OCI-LY3 (cell line): ENCODE results near the gene KCNMA1.

ENCODE experiments used
- H2AFZ ChIP-seq: fragments of 200-600, 300-600 bp; shearing (Covaris generic); 2 replicates; pipeline ENCODE4 v1.6.0; 2014; ENCODE audit warnings: antibody characterized with exemption, low read depth, low read length
- H3K27ac ChIP-seq: fragments of 200-600, 300-600 bp; sonication (generic); 2 replicates; pipeline ENCODE4 v1.5.1; 2014; ENCODE audit warnings: mild to moderate bottlenecking, low read length, moderate library complexity, mixed read lengths
- H3K27me3 ChIP-seq: fragments of 200-600, 300-600 bp; sonication (generic); 2 replicates; pipeline ENCODE4 v1.6.1; 2014; ENCODE audit warnings: low read depth, low read length, mixed read lengths
- H3K36me3 ChIP-seq: fragments of 200-600, 300-600 bp; sonication (generic); replicated peaks from 2 replicates; pipeline ENCODE3; 2014; ENCODE audit warnings: low read depth, low read length, mixed read lengths
- H3K4me1 ChIP-seq: fragments of 300-600, 200-600 bp; sonication (generic); 2 replicates; pipeline ENCODE4 v1.6.1; 2014; ENCODE audit warnings: low read length, mixed read lengths
- H3K4me2 ChIP-seq: fragments of 200-600, 300-600 bp; sonication (generic); 2 replicates; pipeline ENCODE4 v1.6.1; 2014; ENCODE audit warnings: low read length, mixed read lengths
- H3K4me3 ChIP-seq: fragments of 300-600, 200-600 bp; sonication (generic); 2 replicates; pipeline ENCODE4 v1.5.1; 2014; ENCODE audit warnings: antibody characterized with exemption, mild to moderate bottlenecking, low read length, moderate library complexity
- H3K79me2 ChIP-seq: fragments of 300-600, 200-600 bp; shearing (Covaris generic); 2 replicates; pipeline ENCODE4 v1.6.1; 2014; ENCODE audit warnings: mild to moderate bottlenecking, low read length, mixed read lengths
- H3K9ac ChIP-seq: fragments of 300-600, 200-600 bp; shearing (Covaris generic); 2 replicates; pipeline ENCODE4 v1.6.0; 2014; ENCODE audit warnings: mild to moderate bottlenecking, low read length, moderate library complexity
- H3K9me3 ChIP-seq: fragments of 200-600, 300-600 bp; shearing (Covaris generic); 2 replicates; pipeline ENCODE4 v1.6.1; 2014; ENCODE audit warnings: low read length, mixed read lengths; ENCODE audit not compliant: insufficient read depth
- H4K20me1 ChIP-seq: fragments of 200-600, 300-600 bp; sonication (generic); 2 replicates; pipeline ENCODE4 v1.6.1; 2016; ENCODE audit warnings: low read length, mixed read lengths; ENCODE audit not compliant: insufficient read depth
- CTCF ChIP-seq: fragments of 200-600, 300-600 bp; sonication (generic); IDR thresholded peaks from 2 replicates; pipeline ENCODE4 v1.5.1; 2014; ENCODE audit warnings: antibody characterized with exemption, low read length, low read depth
- EZH2phosphoT487 ChIP-seq: fragments of 200-600 bp; shearing (Covaris generic); IDR thresholded peaks from 2 replicates; pipeline ENCODE4 v1.6.1; 2018; ENCODE audit warnings: antibody characterized with exemption, mixed run types, low read depth

Gene KCNMA1

GRCh38 chr10:77478962-77479359 is 158.6 kb downstream of the KCNMA1 start:
- H3K79me2 ChIP-seq, result no peaks in the 10 kb centered on the region
- peaks cover 51% of the 10 kb centered on the region for H4K20me1 ChIP-seq
- H3K9me3 ChIP-seq, result no peaks in the 10 kb centered on the region
- no peaks in the 10 kb centered on the region for H3K36me3 ChIP-seq
- no peaks in the 10 kb centered on the region for H3K4me1 ChIP-seq
- H3K9ac ChIP-seq, result no peak overlapping the region
- H3K4me3 ChIP-seq, result no peak overlapping the region
- H3K27me3 ChIP-seq, result no peaks in the 10 kb centered on the region
- no peak overlapping the region for H3K27ac ChIP-seq
- H3K4me2 ChIP-seq, result no peak overlapping the region
- TF ChIP-seq EZH2phosphoT487, result no peak
- TF ChIP-seq CTCF, result no peak
- H2AFZ ChIP-seq, result no peak overlapping the region

GRCh38 chr10:77478247-77478961 is 159.2 kb downstream of the KCNMA1 start:
- no peak for TF ChIP-seq EZH2phosphoT487
- no peak for TF ChIP-seq CTCF
- Histone ChIP-seq H3K36me3 (no peaks in the 10 kb centered on the region), H3K27ac (no peak overlapping the region), H3K9ac (no peak overlapping the region), H3K4me1 (no peaks in the 10 kb centered on the region), H3K4me3 (no peak overlapping the region), H2AFZ (no peak overlapping the region), H3K79me2 (no peaks in the 10 kb centered on the region), H3K9me3 (no peaks in the 10 kb centered on the region), H3K27me3 (no peaks in the 10 kb centered on the region), H4K20me1 (peaks cover 45% of the 10 kb centered on the region), H3K4me2 (no peak overlapping the region)

- H4K20me1 ChIP-seq, result peaks cover 51% of the 10 kb centered on the region
- TF ChIP-seq EZH2phosphoT487 (no peak), CTCF (no peak)
- H3K36me3 ChIP-seq, result no peaks in the 10 kb centered on the region
- no peak overlapping the region for H3K4me3 ChIP-seq
- no peak overlapping the region for H3K9ac ChIP-seq
- H3K9me3 ChIP-seq, result no peaks in the 10 kb centered on the region
- H3K4me1 ChIP-seq, result no peaks in the 10 kb centered on the region
- peaks cover 6% of the 10 kb centered on the region; the same call in 1 of the 2 replicates for H3K79me2 ChIP-seq
- H3K27ac ChIP-seq, result no peak overlapping the region
- H3K27me3 ChIP-seq, result no peaks in the 10 kb centered on the region
- no peak overlapping the region for H2AFZ ChIP-seq
- H3K4me2 ChIP-seq, result no peak overlapping the region
Measured at GRCh38 chr10:77475522-77475921, 162.1 kb downstream of the KCNMA1 start.

- Histone ChIP-seq H3K79me2 (peaks cover 6% of the 10 kb centered on the region; the same call in 1 of the 2 replicates), H2AFZ (no peak overlapping the region), H3K9me3 (no peaks in the 10 kb centered on the region), H3K27me3 (no peaks in the 10 kb centered on the region), H3K4me2 (no peak overlapping the region), H3K27ac (no peak overlapping the region), H3K4me3 (no peak overlapping the region), H3K9ac (no peak overlapping the region), H4K20me1 (peaks cover 49% of the 10 kb centered on the region), H3K36me3 (no peaks in the 10 kb centered on the region), H3K4me1 (no peaks in the 10 kb centered on the region)
- no peak for TF ChIP-seq EZH2phosphoT487
- TF ChIP-seq CTCF, result no peak
Measured at GRCh38 chr10:77474939-77475338, 162.7 kb downstream of the KCNMA1 start.
